Measurements from ENCODE around the gene CDH13.

Gene CDH13

GRCh38 chr16:82855471-82855870 is 228.7 kb downstream of the CDH13 start:
- DNase-seq = no peak

- no peak for DNase-seq
These were observed 231.1 kb downstream of the CDH13 start for GRCh38 chr16:82857693-82858365.

- DNase-seq = no peak
These were observed 232.9 kb downstream of the CDH13 start for GRCh38 chr16:82859662-82860061.

DNA sequence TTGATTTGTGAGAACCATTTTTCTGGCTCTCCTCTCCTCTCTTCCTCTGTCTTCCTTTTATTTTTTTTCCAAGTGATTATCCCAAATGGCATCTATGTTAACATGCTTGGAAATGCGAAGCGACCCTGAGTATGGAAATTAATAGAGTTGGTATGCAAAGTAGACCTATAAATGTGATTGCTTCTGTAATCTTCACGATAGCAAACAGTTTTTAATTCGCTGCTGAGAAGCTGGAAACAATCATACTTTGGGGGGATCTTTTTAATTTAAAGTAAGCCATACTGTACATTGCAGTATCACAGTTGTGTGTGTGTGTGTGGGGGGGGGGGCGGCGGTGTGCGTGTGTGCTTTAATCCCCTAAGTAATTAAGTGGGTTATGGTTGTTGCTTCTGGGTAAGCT is 233.3 kb downstream of the CDH13 start:
- no peak for DNase-seq

GRCh38 chr16:82862057-82862456 is 235.3 kb downstream of the CDH13 start:
- no peak for DNase-seq

GRCh38 chr16:82864332-82865040 is 237.7 kb downstream of the CDH13 start:
- no peak for DNase-seq

DNA sequence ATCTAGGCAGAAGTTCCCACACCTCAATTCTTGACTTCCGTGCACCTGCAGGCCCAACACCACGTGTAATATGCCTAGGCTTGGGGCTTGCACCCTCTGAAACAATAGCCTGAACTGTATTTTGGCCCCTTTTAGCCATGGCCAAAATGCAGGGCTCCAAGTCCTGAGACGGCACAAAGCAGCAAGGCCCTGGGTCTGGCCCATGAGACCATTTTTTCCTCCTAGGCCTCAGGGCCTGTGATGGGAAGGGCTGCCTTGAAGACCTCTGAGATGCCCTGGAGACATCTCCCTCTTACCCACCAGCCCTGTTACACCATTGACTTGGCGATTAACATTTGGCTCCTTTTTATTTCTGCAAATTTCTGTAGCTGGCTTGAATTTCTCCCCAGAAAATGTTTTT is 238.6 kb downstream of the CDH13 start:
- no peak for DNase-seq

DNA sequence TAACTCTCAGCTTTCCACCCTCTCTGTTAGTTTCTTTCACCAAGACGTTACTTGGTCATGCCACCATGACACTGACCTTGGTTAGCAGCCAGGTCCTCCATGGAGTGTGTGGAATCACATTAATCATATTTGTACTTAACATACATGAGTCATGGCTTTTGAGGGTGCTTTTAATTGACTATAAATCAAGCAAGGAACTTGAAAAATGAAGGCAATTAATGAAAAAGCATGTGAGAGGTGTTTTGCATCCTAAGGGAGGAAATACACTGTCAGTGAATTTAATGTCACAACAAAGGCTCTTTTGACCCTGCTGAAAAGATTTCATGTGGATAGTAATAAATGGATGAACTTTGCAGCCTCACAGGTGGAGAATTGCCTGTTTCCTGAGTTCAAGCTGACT is 240.7 kb downstream of the CDH13 start:
- no peak for DNase-seq

DNA sequence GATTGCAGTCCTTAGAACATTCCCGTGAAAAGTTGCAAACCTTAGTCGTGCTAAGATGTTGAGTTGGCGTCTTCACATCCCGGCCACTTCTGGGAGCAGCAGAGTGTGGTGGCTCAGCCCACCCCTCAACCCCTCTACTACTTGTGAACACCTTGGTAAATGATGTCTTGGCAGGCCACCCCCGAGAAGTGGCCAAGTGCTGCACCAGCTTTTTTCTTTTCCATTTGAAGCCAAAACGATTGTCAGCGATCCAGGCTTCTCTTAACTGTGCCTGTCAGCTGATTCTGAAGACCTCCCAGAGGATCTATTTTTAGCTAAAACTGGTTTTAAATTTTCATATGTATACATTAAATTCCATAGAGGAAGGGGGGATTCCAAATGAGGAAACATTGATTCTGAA is 247.5 kb downstream of the CDH13 start:
- no peak for DNase-seq

DNA sequence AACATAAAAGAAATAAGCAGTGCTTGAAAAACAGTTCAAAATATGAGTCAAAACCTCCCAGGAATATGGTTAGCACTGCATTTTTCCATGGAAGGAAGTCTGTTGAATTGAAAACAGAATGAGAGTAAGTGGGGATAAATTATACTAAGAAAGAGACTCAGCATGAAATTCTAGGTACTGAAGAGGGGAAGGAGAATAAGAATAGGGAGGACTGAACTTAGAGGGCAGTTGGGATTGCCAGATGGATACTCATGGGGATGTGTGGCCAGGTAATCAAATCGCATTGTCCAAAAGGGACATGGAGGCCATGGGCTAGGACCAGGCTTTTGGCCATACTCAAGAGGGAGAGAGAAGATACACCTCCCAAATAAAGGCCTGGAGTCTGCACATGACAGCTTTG is 247.9 kb downstream of the CDH13 start:
- DNase-seq = no peak

DNA sequence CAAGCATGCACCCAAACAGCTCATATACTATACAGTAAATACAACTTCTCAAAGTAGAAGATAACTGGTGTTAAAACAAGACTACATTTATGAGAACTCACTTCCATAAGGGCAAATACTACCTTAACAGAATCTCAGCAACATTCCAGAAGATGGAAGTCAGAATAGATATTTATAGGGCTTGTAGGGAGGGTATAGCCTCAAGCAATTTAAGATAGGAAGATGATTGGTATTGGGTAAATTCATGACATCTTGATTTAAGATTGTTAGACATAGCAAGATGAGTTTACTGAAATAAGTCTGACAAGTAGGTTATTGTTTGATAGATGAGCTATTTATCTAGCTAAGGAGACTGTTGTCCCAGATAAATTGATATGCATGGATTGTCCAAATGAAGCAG is 250.2 kb downstream of the CDH13 start:
- no peak for DNase-seq

GRCh38 chr16:82878466-82878865 is 251.7 kb downstream of the CDH13 start:
- DNase-seq = no peak

GRCh38 chr16:82880346-82880745 is 253.6 kb downstream of the CDH13 start:
- DNase-seq = no peak

DNA sequence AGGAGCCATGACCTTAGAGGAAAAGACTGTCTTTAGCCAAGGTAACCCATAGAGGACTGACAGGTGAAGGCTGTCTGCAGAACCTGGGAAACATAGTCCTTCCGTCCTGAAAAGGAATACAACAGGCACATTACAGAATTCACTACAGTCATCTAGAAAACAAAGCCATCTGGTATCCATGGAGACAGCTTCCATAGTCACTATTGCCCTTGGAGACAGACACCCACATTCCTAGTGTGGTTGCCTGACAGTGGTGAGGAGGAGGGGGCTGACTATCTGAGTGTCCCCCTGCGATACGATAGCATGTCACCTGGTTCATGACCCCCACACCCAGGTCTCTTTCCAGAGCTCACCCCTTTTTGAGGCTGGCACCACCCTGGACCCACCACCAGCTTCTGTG is 254.7 kb downstream of the CDH13 start:
- DNase-seq = no peak

GRCh38 chr16:82882226-82882625 is 255.5 kb downstream of the CDH13 start:
- no peak for DNase-seq

- DNase-seq = no peak
These were observed 256.4 kb downstream of the CDH13 start for GRCh38 chr16:82882982-82883835.

GRCh38 chr16:82884320-82884898 is 257.6 kb downstream of the CDH13 start:
- DNase-seq = no peak

DNA sequence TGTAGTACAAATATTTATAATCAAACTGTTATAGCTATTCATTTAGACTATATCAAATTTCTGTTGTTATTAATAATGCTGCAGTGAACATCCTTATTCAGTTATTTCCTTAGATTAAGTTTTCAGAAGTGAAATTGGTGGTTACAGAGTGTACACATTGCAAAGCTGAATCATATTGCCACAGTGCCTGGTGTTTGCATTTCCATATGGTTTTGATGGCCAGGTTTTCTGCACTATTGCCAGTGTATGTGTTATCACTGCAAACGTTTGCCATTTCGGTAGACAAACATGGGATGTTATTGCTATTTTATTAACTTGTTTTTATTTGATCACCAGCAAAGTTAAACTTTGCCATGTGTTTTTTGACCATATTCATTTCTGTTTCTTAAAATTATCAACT is 259.4 kb downstream of the CDH13 start:
- DNase-seq = no peak

GRCh38 chr16:82888591-82889001 is 261.8 kb downstream of the CDH13 start:
- no peak for DNase-seq

- no peak for DNase-seq
These were observed 264.7 kb downstream of the CDH13 start for GRCh38 chr16:82891424-82891823.

DNA sequence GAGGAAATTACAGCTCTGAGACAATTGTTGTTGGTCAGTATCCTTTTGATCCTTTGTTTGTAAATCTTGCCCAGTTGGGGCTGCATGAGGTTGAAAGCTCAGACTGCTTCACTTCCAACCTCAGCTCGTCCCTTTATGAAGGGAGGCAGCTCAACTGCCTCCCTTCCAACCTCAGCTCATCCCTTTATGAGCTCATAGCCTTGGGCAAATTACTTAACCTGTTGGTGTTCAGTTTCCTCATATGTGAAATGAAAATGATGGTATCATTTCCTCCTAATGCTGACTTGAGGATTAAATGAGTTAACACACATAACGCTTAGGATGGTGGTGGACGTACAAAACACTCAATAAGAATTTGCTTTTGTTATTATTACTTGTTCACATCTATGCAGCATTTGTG is 265.1 kb downstream of the CDH13 start:
- no peak for DNase-seq

GRCh38 chr16:82892324-82892723 is 265.6 kb downstream of the CDH13 start:
- DNase-seq = no peak

DNA sequence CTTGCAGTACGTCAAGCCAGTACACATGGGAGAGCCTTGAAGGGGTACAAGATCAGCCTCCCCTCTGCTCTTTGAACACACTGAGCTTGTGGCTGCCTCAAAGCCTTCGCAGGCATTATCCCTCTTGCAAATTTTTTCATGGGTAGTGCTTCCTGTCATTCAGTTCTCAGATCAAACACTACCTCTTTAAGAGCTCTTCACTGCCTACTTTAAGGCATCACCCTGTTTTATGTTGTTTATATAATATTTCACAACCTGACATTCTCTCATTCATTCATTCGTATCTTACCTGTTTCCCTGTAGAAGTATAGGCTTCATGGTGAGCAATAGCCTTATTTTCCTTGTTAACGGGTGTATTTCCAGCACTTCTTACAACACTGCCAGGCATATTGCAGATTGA is 269.1 kb downstream of the CDH13 start:
- DNase-seq = no peak
